Measurements from ENCODE around the gene REC8. TPM values are rescaled to one million over a fixed set of nuclear protein-coding genes. Genes with fewer than 3 reads are reported as not detected.

Gene REC8
- total and polyA plus RNA-seq, 10 of the 15 experiments (the other 5 are each of a cell fraction or from before 2014, with no cell fraction given), result 4.2 to 76.9 (median 29.1) TPM

- DNase-seq (ENCODE audit: low read depth, low spot score), result no peak
- FAIRE-seq, result no peak
- H3K9ac ChIP-seq (ENCODE audit: control insufficient read depth, insufficient read depth, low read length), result no peak overlapping the region
- H3K4me1 ChIP-seq (ENCODE audit: control insufficient read depth, insufficient read depth, low read length), result no peaks in the 10 kb centered on the region
- in situ Hi-C loops (cut with MboI) (no loop called here), intact Hi-C loops (cut with micrococcal nuclease; ENCODE audit: unreplicated experiment) (no loop called here)
- ChIA-PET POLR2A (interaction anchor here (1.3 kb wide), 1 partner anchor 16 kb away, joined by 4 read pairs; the partner anchor contains the start of gene IRF9), RAD21 (ENCODE audit: unreplicated experiment) (no interaction called here), SMC1A (ENCODE audit: uncharacterized antibody, unreplicated experiment) (interaction anchor here (1.0 kb wide), 1 partner anchor 15 kb away, joined by 3 read pairs; the partner anchor contains the start of gene IRF9), CTCF (no interaction called here)
- ATAC-seq, result no peak
- no peak overlapping the region for H2AFZ ChIP-seq (ENCODE audit: control insufficient read depth, low read depth, low read length)
- H3K79me2 ChIP-seq (ENCODE audit: control insufficient read depth, insufficient read depth, low read length), result peaks cover 6% of the 10 kb centered on the region
- 88% methylated on average over 5 of the region's 5 CpGs for WGBS (ENCODE audit: insufficient coverage, insufficient replicate concordance, low lambda C conversion rate, missing lambda C conversion rate)
- no TSS peak for BruUV-seq (replicated peaks)
- H3K36me3 ChIP-seq (ENCODE audit: control insufficient read depth in 2 of 2, insufficient read depth in 2 of 2, low read length in 1 of 2), result peaks cover 11 to 27% of the 10 kb centered on the region in 2 experiments; a peak in 3 of 4 replicates
- no peak overlapping the region for H3K4me3 ChIP-seq
- no peaks in the 10 kb centered on the region for H3K9me3 ChIP-seq (replicated peaks; ENCODE audit: control insufficient read depth, insufficient read depth, low read length)
- no peak overlapping the region for H3K4me2 ChIP-seq (ENCODE audit: control insufficient read depth, insufficient read depth)
- H3K27ac ChIP-seq (ENCODE audit: control insufficient read depth, insufficient read depth), result no peak overlapping the region
- H3K27me3 ChIP-seq (replicated peaks in 1 of 2; ENCODE audit: control insufficient read depth in 2 of 2, insufficient read depth in 2 of 2, low read length in 1 of 2), result no peaks in the 10 kb centered on the region
- no peaks in the 10 kb centered on the region for H4K20me1 ChIP-seq (ENCODE audit: control insufficient read depth, insufficient read depth)
- no peak for TF ChIP-seq GABPA (IDR thresholded peaks at IDR 0.05; ENCODE audit: low read depth)
- TF ChIP-seq HDGF (IDR thresholded peaks at IDR 0.05), result no peak
- TF ChIP-seq CEBPB (IDR thresholded peaks at IDR 0.05; ENCODE audit: borderline replicate concordance in 1 of 2, low read depth in 2 of 2, low read length in 2 of 2), result no peak
- TF ChIP-seq PBX3 (IDR thresholded peaks at IDR 0.05; ENCODE audit: insufficient replicate concordance, low read depth, low read length), result no peak
- TF ChIP-seq MXI1 (IDR thresholded peaks at IDR 0.05; ENCODE audit: low read depth, low read length), result no peak
- no peak for TF ChIP-seq POU2F2 (IDR thresholded peaks at IDR 0.05; ENCODE audit: borderline replicate concordance, low read depth, low read length)
- TF ChIP-seq STAT3 (IDR thresholded peaks at IDR 0.05; ENCODE audit: low read depth, low read length), result no peak
- no peak for TF ChIP-seq SP1 (IDR thresholded peaks at IDR 0.05; ENCODE audit: low read depth, low read length)
- no peak for TF ChIP-seq CHD2 (IDR thresholded peaks at IDR 0.05; ENCODE audit: borderline replicate concordance, low read depth, low read length)
- TF ChIP-seq SUZ12 (IDR thresholded peaks at IDR 0.05; ENCODE audit: unreplicated experiment), result no peak
Observed at GRCh38 chr14:24176599-24176998, 4.7 kb downstream of the REC8 start.
